H4 (cell line): ENCODE results near the gene CRELD2. TPM values are rescaled to one million over a fixed set of nuclear protein-coding genes. Genes with fewer than 3 reads are reported as not detected.

Source experiments
- DNase-seq: peaks from one replicate; pipeline ENCODE4 v3.0.0-alpha.2; 2015; ENCODE audit warnings: low spot score
- total RNA-seq: library from RNA; depleted of rRNA; stranded (reverse); fragments of >200 nt; shearing (Covaris generic); gene quantifications from 2 replicates; pipeline ENCODE4 v1.2.3, GENCODE V29; 2014

The CRELD2 gene
- total RNA-seq, 1 experiment from 2014 or later, result 95.9 TPM

DNA sequence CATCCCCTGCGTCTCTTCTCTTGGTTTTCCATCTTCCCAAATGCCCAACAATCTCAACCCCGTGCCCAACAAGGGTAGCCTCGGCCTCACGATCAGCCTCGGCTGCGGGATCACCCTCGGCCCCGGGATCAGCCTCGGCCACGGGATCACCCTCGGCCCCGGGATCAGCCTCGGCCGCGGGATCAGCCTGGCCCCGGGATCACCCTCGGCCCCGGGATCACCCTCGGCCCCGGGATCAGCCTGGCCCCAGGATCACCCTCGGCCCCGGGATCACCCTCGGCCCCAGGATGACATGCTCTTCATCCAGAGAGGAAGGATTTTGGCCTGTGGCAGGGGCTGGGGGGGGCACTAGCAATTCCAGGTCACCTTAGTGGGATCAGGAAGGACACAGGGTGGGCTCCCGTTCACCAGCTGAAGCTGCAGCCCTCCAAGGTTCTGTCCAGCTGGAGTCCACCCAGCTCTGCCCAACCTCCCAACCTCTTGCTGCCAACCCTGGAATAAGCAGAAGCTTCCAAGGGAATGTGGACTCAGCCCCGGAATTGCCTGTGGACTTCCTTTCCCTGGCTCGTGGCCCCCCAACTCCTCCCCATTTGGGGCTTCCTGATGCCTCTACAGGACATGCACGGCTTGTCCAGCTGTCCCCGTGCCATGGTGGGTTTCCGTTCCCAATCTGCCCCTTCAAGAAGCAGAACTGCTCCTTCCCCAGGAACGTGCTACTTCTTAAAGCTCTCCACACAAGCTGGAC lies 6.4 kb upstream of the CRELD2 start:
- no peak for DNase-seq

GRCh38 chr22:49913026-49913425 lies 5.4 kb upstream of the CRELD2 start:
- no peak for DNase-seq

DNA sequence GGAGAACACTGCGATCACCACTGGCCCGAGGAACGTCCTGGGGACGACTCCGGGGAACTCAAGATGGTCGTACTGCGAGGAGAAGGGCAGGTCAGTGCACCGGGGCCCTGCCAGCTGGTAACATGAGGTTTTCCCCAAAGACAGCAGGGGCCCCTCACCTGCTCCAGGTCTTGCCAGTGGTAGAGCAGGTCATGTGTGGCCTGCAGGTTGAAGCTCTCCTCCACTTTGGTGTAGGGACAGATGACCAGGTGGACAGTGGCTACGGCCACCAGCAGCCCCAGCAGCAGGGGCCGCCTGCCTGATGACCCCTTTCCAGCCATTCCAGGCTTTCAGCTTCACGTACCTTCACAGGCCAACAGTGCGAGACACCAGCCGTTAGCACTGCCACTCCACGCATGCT lies 5.0 kb upstream of the CRELD2 start:
- no peak for DNase-seq

- no peak for DNase-seq
Observed at GRCh38 chr22:49914256-49914655, 4.2 kb upstream of the CRELD2 start.

DNA sequence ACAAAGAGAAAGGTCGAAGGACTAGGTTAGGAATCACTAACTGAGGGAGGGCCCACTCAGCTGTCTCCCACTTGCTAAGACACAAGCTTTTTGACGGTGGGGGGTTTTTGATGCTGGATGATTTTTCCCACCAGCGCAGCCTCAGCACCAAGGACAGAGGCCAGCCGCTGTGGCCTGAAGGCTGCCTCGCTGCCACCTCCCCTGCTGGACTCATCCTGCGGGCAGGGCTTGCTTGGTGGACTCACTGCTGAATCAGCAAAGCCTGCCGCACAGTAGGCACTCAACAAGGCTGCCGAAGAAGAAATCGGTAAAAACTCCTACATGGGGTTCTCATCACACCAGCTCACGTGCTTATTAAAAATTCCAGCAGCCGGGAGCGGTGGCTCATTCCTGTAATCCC lies 2.8 kb upstream of the CRELD2 start:
- no peak for DNase-seq

DNA sequence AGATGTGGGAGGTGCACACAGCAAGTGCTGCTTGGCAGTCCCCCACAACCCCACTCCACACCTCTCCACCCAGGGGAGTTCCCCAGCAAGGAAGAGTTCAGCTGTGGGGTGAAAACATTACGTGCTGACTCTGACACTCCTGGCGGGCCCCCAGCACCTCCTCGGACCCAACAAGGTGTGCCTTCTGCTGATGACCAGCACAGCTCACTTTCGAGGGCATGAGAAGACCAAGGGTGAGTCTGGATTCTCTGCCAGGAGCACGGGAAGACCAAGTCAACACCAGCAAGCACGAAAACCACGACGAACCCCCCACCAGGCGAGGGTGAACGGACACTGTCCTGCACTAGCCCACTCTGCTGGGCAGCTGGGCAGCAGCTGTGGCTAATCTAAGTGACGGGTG lies 1.6 kb upstream of the CRELD2 start:
- no peak for DNase-seq

DNA sequence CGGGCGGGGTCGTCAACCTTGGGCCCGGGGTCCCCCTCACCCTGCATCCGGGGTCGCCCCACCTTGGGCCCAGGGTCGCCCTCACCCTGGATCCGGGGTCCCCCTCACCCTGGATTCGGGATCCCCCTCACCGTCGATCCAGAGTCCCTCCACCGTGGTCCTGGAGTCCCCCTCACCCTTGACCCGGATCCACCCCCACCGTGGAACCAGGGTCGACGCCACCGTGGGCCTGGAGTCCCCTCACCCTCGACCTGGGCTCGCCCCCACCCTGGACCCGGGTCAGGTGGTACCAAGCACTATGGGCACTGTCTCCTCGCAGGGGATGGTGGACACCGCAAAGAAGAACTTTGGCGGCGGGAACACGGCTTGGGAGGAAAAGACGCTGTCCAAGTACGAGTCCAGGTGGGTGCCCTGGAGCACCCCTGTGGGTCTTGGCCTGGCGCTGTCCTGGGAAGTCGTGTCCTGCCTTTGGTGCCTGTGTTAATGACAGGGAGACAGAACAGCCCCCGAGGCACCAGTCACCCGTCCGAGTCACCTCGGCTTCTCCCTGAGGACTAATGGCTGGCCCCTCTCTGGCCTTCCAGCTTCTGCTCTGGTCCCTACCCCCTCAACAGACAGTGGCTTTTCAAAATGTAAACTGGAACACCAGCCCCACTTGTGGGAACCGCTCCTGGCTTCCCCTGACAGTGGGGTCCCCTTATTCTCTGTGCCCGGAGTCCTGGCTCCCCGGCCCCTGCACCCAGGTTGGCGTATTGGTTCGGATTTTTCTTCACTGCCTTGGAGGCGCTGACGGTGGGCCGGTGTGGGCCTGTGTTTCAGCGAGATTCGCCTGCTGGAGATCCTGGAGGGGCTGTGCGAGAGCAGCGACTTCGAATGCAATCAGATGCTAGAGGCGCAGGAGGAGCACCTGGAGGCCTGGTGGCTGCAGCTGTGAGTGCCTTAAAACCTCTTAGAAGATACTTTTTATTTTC lies 762 bp downstream of the CRELD2 start:
- DNase-seq, result no peak

DNA sequence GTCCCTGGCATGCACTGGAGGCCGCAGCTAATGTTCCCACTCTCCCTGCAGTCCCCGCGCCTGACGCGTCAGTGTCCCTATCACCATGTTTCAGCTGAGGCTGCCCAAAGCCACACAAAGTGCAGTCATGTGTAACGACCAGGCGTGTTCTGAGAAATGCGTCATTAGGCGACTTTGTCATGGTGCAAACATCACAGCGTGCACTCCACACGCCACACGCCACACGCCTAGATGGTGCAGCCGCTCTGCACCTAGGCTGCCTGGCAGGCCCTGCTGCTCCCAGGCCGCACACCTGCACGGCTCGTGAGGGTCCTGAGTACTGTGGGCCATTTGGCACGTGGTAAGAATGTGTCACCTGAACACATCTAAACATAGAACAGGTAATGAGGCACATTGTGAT lies 2.4 kb downstream of the CRELD2 start:
- no peak for DNase-seq

DNA sequence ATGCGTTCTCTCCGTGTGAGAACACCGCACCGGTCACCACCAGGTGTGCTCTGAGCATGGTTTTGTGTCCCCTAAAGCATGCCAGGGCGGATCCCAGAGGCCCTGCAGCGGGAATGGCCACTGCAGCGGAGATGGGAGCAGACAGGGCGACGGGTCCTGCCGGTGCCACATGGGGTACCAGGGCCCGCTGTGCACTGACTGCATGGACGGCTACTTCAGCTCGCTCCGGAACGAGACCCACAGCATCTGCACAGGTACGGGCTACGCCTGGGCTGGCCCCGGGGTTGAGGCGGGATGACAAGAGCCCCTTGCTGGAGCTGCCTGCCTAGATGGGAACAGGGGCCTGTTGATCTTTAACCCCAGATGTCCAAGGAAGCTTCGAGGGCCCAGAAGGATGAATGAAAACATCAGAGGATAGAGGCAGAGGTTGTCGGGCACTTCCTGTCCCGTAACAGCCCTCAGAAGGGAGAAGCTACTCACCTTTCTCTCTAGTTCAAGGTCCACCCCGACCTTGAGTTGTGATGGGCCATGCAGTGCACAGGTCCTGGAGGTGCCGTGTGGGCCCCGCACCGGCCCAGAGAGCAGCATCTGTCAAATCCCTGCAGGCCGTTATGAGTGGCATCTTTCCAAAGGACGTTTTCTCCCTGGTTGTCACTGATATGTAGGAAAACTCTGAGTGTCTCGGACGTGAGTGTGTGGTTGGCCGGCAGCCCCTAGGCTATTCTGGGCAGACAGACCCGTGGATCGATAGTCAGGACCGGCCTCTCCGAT lies 3.3 kb downstream of the CRELD2 start:
- no peak for DNase-seq

GRCh38 chr22:49922484-49922883 lies 4.0 kb downstream of the CRELD2 start:
- DNase-seq, result no peak

- DNase-seq, result no peak
Observed at GRCh38 chr22:49922926-49923325, 4.5 kb downstream of the CRELD2 start.

DNA sequence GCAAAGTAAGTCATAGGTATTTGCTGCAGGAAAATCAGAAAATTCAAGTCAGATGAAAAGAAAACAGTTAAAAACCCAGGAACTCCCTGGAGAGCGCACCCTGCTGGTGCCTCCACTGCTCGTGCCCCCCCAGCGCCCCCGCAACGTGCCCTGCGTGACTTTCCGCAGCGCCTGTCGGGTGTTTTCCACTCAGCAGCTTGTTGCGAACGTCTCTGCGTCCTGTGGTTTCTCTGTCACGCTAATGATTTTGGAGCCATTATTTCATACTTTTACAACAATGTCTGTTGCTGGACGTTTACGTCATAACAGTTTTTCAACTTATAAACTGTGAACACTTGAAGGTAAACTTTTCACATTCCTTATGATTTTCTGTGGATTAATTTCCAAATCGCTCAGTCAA lies 5.0 kb downstream of the CRELD2 start:
- no peak for DNase-seq

DNA sequence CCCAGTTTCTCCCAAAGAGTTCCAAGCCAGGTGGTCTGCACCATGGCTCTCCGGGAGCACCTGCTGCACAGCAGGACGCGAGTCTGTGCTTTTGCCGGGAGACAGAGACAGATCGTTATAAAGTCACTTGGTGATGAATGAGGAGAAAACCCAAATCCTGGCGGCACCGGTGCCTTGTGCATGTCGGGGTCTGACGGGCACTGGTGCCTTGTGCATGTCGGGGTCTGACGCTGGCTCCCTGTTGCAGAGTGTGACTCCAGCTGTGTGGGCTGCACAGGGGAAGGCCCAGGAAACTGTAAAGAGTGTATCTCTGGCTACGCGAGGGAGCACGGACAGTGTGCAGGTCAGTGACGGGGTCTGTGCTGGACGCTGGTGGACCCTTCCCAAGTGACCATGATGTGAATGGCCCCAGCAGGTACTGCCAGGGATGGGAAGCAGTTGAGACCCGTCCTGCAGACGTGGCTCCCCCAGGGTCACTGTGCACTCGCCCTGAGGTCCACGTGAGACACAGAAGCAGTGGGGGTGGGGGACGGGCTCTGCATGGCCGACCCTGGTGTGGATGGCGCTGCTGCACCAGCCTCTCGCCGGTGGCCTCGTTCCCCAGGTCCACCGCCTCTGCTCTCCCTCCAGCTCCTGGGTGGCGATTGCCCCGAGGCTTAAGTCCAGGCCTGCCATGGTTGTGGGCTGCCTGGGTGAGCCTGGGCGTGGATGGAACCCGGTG lies 5.8 kb downstream of the CRELD2 start:
- DNase-seq, result no peak

GRCh38 chr22:49925525-49926128 lies 7.2 kb downstream of the CRELD2 start:
- no peak for DNase-seq

DNA sequence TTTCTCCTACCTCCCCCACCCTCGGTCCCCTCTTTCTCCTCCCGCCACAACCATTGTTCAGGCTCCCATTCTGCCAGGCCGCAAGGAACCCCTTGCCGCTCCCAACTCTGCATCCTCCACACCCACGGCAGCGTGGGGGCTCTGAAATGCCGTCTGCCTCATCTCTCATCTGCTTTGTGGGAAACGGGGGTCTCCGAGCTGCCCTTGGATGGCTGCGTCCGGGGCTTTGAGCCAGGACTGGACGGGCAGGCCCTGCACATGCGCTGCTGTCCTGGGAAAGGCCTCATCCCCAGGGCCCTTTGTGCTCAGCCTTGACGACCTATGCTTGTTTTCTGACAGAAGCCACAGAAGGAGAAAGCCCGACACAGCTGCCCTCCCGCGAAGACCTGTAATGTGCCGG lies 8.5 kb downstream of the CRELD2 start:
- no peak for DNase-seq

- DNase-seq, result no peak
Observed at GRCh38 chr22:49927483-49928184, 9.2 kb downstream of the CRELD2 start.

DNA sequence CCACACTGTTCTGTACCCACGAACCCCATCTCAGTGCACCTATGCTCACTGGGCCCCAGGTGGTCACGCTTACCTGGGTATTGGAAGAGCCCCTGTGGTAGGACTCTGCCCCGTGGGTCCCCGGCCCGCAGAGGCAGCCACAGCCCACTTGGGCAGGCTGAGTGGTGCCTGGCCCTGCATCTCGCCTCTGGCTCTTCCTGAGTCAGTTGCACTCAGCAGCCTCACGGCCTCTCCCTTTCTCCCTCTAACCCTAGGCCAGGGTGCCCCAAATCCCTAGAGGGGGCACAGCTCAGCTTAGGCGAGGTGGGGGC lies 9.7 kb downstream of the CRELD2 start:
- no peak for DNase-seq

- no peak for DNase-seq
Observed at GRCh38 chr22:49928555-49929210, 10.2 kb downstream of the CRELD2 start.

- no peak for DNase-seq
Observed at GRCh38 chr22:49929211-49929979, 11.0 kb downstream of the CRELD2 start.
